KMS-11 (cell line): ENCODE measurements around the gene NUP210L.

ENCODE experiments used
- H2AFZ ChIP-seq: fragments of 200-600 bp; sonication (generic); 2 replicates; pipeline ENCODE4 v1.6.1; 2016; ENCODE audit warnings: antibody characterized with exemption, mixed run types, low read depth
- H3K27ac ChIP-seq: fragments of 200-600 bp; sonication (generic); 2 replicates; pipeline ENCODE4 v1.6.1; 2016; ENCODE audit warnings: mild to moderate bottlenecking, mixed run types
- H3K27me3 ChIP-seq: fragments of 200-600 bp; sonication (generic); 2 replicates; pipeline ENCODE4 v1.6.1; 2017; ENCODE audit warnings: mild to moderate bottlenecking, low read depth, mixed run types, moderate library complexity; ENCODE audit not compliant: insufficient read depth
- H3K36me3 ChIP-seq: fragments of 200-600 bp; sonication (generic); 2 replicates; pipeline ENCODE4 v1.6.1; 2017; ENCODE audit warnings: mild to moderate bottlenecking, mixed run types; ENCODE audit not compliant: insufficient read depth
- H3K4me1 ChIP-seq: fragments of 200-600 bp; sonication (generic); 2 replicates; pipeline ENCODE4 v1.6.1; 2016; ENCODE audit warnings: mild to moderate bottlenecking, low read depth, mixed run types; ENCODE audit not compliant: poor library complexity, severe bottlenecking
- H3K4me2 ChIP-seq: fragments of 200-600 bp; sonication (generic); 2 replicates; pipeline ENCODE4 v1.7.0; 2016; ENCODE audit warnings: mild to moderate bottlenecking, mixed run types
- H3K4me3 ChIP-seq: fragments of 200-600 bp; sonication (generic); IDR thresholded peaks from 2 replicates; pipeline ENCODE4 v1.6.1; 2017; ENCODE audit warnings: low read depth, low read length, mixed read lengths; ENCODE audit not compliant: insufficient read depth
- H3K79me2 ChIP-seq: fragments of 200-600 bp; sonication (generic); 2 replicates; pipeline ENCODE4 v1.6.1; 2016; ENCODE audit warnings: low read depth, mixed run types; ENCODE audit not compliant: insufficient read depth
- H3K9ac ChIP-seq: fragments of 200-600 bp; sonication (generic); 2 replicates; pipeline ENCODE4 v1.6.1; 2016; ENCODE audit warnings: mild to moderate bottlenecking, mixed run types
- H4K20me1 ChIP-seq: fragments of 200-600 bp; sonication (generic); 2 replicates; pipeline ENCODE4 v1.6.1; 2016; ENCODE audit warnings: mild to moderate bottlenecking, mixed run types; ENCODE audit not compliant: insufficient read depth
- TF ChIP-seq, protein P1 (sequence below): fragments of 200-600 bp; sonication (generic); conservative IDR thresholded peaks from 2 replicates; pipeline ENCODE4 v1.6.1; 2017; ENCODE audit warnings: low read depth, mild to moderate bottlenecking, antibody characterized with exemption, low read length, moderate library complexity, mixed read lengths

Gene NUP210L

DNA sequence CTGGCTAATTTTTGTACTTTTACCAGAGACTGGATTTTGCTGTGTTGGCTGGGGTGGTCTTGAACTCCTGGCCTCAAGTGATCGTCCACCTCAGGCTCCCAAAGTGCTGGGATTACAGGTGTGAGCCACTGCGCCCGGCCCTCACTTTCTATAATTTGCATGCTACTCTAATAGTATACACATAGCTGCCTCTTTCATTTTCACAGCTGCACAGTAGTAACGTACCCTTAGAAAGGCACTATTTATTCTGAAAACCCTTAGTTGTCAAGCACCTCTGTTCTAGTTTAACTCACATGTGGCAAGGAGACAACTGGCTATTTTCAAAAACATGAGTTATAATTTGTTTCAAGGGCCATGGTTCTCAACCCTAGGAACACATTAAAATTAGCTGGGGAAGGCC is 19.8 kb upstream of the NUP210L start:
- peaks cover 44% of the 10 kb centered on the region for H4K20me1 ChIP-seq
- no peak overlapping the region for H3K4me3 ChIP-seq
- H3K27ac ChIP-seq: no peak overlapping the region
- TF ChIP-seq, protein P1, sequence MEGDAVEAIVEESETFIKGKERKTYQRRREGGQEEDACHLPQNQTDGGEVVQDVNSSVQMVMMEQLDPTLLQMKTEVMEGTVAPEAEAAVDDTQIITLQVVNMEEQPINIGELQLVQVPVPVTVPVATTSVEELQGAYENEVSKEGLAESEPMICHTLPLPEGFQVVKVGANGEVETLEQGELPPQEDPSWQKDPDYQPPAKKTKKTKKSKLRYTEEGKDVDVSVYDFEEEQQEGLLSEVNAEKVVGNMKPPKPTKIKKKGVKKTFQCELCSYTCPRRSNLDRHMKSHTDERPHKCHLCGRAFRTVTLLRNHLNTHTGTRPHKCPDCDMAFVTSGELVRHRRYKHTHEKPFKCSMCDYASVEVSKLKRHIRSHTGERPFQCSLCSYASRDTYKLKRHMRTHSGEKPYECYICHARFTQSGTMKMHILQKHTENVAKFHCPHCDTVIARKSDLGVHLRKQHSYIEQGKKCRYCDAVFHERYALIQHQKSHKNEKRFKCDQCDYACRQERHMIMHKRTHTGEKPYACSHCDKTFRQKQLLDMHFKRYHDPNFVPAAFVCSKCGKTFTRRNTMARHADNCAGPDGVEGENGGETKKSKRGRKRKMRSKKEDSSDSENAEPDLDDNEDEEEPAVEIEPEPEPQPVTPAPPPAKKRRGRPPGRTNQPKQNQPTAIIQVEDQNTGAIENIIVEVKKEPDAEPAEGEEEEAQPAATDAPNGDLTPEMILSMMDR: no peak
- H3K4me1 ChIP-seq: peaks cover 60% of the 10 kb centered on the region
- H3K79me2 ChIP-seq: peaks cover 82% of the 10 kb centered on the region
- no peak overlapping the region for H2AFZ ChIP-seq
- no peak overlapping the region for H3K9ac ChIP-seq
- peaks cover 46% of the 10 kb centered on the region; the same call in 1 of the 2 replicates for H3K36me3 ChIP-seq
- H3K27me3 ChIP-seq: no peaks in the 10 kb centered on the region
- H3K4me2 ChIP-seq: no peak overlapping the region

DNA sequence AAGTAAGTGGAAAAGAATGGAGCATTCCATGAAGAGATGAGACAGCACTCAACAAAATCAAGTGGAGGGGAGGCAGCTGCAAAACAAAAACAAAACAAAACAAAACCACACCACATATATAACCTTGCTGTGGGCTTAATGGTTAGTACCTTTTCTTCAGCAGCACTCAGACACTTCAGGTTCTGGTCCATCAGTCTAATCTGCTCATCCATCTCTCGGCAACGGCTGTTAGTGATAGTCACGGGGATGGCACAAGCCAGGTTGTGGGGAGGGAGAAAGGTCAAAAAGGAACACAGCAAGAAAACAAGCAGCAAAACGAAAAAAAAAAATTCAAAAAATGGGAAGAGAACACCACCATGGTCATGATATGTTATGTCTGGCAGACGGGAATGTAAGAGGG is 17.0 kb upstream of the NUP210L start:
- TF ChIP-seq, protein P1: no peak
- Histone ChIP-seq H3K36me3 (peaks cover 68% of the 10 kb centered on the region; the same call in 1 of the 2 replicates), H3K27me3 (no peaks in the 10 kb centered on the region), H2AFZ (no peak overlapping the region), H3K79me2 (peaks cover 58% of the 10 kb centered on the region), H3K4me2 (no peak overlapping the region), H3K4me3 (no peak overlapping the region), H3K27ac (no peak overlapping the region), H3K9ac (no peak overlapping the region), H3K4me1 (peaks cover 32% of the 10 kb centered on the region), H4K20me1 (peaks cover 17% of the 10 kb centered on the region)

DNA sequence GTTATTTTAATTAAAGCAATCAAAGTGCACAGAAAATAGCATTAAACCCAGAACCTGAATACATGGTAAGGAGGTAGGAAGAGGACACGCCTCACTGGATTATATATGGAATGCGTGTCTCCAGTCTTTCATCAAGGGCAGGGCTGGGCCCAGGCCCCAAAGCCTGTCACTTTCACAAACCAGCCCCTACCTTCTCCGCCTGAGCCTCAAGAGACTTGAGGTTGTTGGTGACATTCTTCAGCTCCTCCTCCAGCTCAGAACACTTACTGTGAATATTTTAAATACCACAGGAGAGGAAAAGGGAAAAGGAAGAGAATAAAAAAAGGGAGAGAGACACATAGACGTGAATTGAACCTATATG is 16.3 kb upstream of the NUP210L start:
- no peak overlapping the region for H3K4me2 ChIP-seq
- no peak overlapping the region for H3K27ac ChIP-seq
- no peak overlapping the region for H3K9ac ChIP-seq
- TF ChIP-seq, protein P1: no peak
- H3K79me2 ChIP-seq: peaks cover 52% of the 10 kb centered on the region
- peaks cover 12% of the 10 kb centered on the region for H4K20me1 ChIP-seq
- H2AFZ ChIP-seq: no peak overlapping the region
- H3K4me1 ChIP-seq: peaks cover 27% of the 10 kb centered on the region
- H3K36me3 ChIP-seq: peaks cover 71% of the 10 kb centered on the region; the same call in 1 of the 2 replicates
- no peaks in the 10 kb centered on the region for H3K27me3 ChIP-seq
- no peak overlapping the region for H3K4me3 ChIP-seq

DNA sequence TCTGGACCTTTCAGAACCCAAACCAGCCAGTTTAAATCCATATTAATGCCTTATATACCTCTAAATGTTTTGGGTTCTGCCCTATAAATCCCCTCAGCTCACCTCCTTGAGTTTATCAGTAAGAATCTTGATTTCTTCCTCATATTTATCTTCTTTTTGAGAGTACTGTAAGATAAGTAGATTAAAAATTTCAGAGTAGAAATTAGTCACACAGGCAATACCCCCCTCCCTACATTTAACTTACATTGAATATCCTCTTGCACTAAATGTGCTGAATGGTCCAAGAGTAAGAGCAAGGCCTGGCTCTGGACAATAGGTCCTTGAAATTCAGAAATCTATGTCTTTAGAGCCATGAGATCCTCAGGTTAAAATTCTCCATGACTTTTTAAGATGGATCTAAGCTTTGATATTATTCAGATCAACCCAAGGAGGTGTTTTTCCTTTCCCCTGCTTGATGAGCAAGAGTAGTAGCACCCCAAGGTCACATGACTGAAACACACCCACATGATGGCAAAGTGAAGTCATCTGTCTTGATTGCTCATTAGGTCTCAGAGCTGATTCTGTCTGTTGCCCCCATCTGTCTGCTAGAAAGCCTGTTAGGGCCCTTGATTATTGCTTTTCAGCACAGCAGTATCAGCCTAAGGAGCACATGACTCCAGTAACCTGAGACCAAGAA is 15.8 kb upstream of the NUP210L start:
- Histone ChIP-seq H3K4me2 (no peak overlapping the region), H3K4me1 (peaks cover 23% of the 10 kb centered on the region), H2AFZ (no peak overlapping the region), H3K36me3 (peaks cover 71% of the 10 kb centered on the region; the same call in 1 of the 2 replicates), H4K20me1 (peaks cover 8% of the 10 kb centered on the region; the same call in 1 of the 2 replicates), H3K27me3 (no peaks in the 10 kb centered on the region), H3K9ac (no peak overlapping the region), H3K27ac (no peak overlapping the region), H3K79me2 (peaks cover 46% of the 10 kb centered on the region), H3K4me3 (no peak overlapping the region)
- TF ChIP-seq, protein P1: no peak
